Measurements from ENCODE around the gene SPATS2L. TPM values are rescaled to one million over a fixed set of nuclear protein-coding genes. Genes with fewer than 3 reads are reported as not detected.

SPATS2L gene
- total and polyA plus RNA-seq, 2 of the 13 experiments (the other 11 are each of a cell fraction or from before 2014, with no cell fraction given) = 154 to 212 TPM

- TF ChIP-seq ZNF687 (CRISPR knock-in tag; IDR thresholded peaks at IDR 0.05) (peak; percentile 90), ZSCAN9 (CRISPR knock-in tag; IDR thresholded peaks at IDR 0.05; ENCODE audit: borderline replicate concordance) (peak; percentile 82; the same call in 1 of the 2 replicates), MAFF (IDR thresholded peaks at IDR 0.05; ENCODE audit: low read depth, low read length) (peak; percentile 58; the same call in 1 of the 2 replicates), ZMAT5 (CRISPR knock-in tag; IDR thresholded peaks at IDR 0.05; ENCODE audit: borderline replicate concordance, low read depth) (no peak), ZNF124 (CRISPR knock-in tag; IDR thresholded peaks at IDR 0.05) (0 out of 2 replicates have a peak, but pooled peaks have one; percentile 64), JDP2 (CRISPR knock-in tag; IDR thresholded peaks at IDR 0.05; ENCODE audit: borderline replicate concordance) (no peak), DNMT3B (CRISPR knock-in tag; conservative IDR thresholded peaks at IDR 0.05) (peak; percentile 88; the same call in 1 of the 2 replicates), RFX3 (CRISPR knock-in tag; IDR thresholded peaks at IDR 0.05) (no peak), ZNF574 (CRISPR knock-in tag; IDR thresholded peaks at IDR 0.05) (no peak; the same call in 1 of the 2 replicates), PAX8 (CRISPR knock-in tag; IDR thresholded peaks at IDR 0.05; ENCODE audit: borderline replicate concordance) (no peak; the same call in 1 of the 2 replicates), ZNF83 (CRISPR knock-in tag; IDR thresholded peaks at IDR 0.05; ENCODE audit: borderline replicate concordance) (peak; percentile 30; the same call in 1 of the 2 replicates), CREB3 (CRISPR knock-in tag; IDR thresholded peaks at IDR 0.05) (no peak), RAD21 (CRISPR knock-in tag; IDR thresholded peaks at IDR 0.05) (no peak), ZNF772 (CRISPR knock-in tag; IDR thresholded peaks at IDR 0.05) (no peak; the same call in 1 of the 2 replicates), SRSF4 (IDR thresholded peaks at IDR 0.05; ENCODE audit: low read depth, low read length, poor library complexity, severe bottlenecking) (no peak), SNRNP70 (IDR thresholded peaks at IDR 0.05; ENCODE audit: low read depth, low read length) (no peak)
Observed at GRCh38 chr2:200306196-200306930, at the start of gene SPATS2L (continued).
